Stimulated activated naive CD8-positive, alpha-beta T cell treated with anti-CD3 and anti-CD28 coated beads, Interleukin-15, amount 100 ng/mL, for 72 hours (primary cell): ENCODE measurements around the gene SH3RF1.

Experiments used
- ATAC-seq: fragments of 150-1000 bp; cut with Tn5 transposase; 2 replicates; pipeline ENCODE4 v1.10.0; 2021; ENCODE audit warnings: mild to moderate bottlenecking, moderate library complexity
- DNase-seq, 2 donors: peaks; one replicate each; pipeline ENCODE4 v3.0.0; 2021 to 2022
- H3K27ac Mint-ChIP-seq, 2 donors: one replicate each; pipeline ENCODE4 v1.8.0; 2022; ENCODE audit warnings: mild to moderate bottlenecking in 2 of 2, mixed read lengths in 2 of 2, moderate library complexity in 2 of 2
- H3K27me3 Mint-ChIP-seq: one replicate; pipeline ENCODE4 v1.8.0; 2022; ENCODE audit warnings: mixed read lengths
- H3K4me1 Mint-ChIP-seq: one replicate; pipeline ENCODE4 v1.8.0; 2022; ENCODE audit warnings: mild to moderate bottlenecking, mixed read lengths
- H3K4me3 Mint-ChIP-seq, 2 donors: one replicate each; pipeline ENCODE4 v1.8.0; 2022; ENCODE audit warnings: mild to moderate bottlenecking in 2 of 2, mixed read lengths in 2 of 2, moderate library complexity in 1 of 2
- H3K9me3 Mint-ChIP-seq, 2 donors: one replicate each; pipeline ENCODE4 v1.8.0; 2022; ENCODE audit warnings: mixed read lengths in 2 of 2

The SH3RF1 gene

GRCh38 chr4:169160825-169161224 lies 109.9 kb downstream of the SH3RF1 start:
- DNase-seq (no peak), ATAC-seq (no peak)

GRCh38 chr4:169159624-169160171 lies 111.1 kb downstream of the SH3RF1 start:
- Mint-ChIP-seq H3K9me3 (no peaks in the 10 kb centered on the region), H3K4me3 (no peak overlapping the region), H3K27ac (no peak overlapping the region), H3K27me3 (no peaks in the 10 kb centered on the region), H3K4me1 (no peaks in the 10 kb centered on the region)
- ATAC-seq: no peak
- DNase-seq: no peak

More at GRCh38 chr4:169160825-169161224, 109.9 kb downstream of the SH3RF1 start:
- Mint-ChIP-seq H3K9me3 (no peaks in the 10 kb centered on the region), H3K27ac (no peak overlapping the region), H3K4me1 (no peaks in the 10 kb centered on the region), H3K4me3 (no peak overlapping the region), H3K27me3 (no peaks in the 10 kb centered on the region)

- H3K27ac Mint-ChIP-seq: no peak overlapping the region
- no peaks in the 10 kb centered on the region for H3K4me1 Mint-ChIP-seq
- DNase-seq (no peak), ATAC-seq (no peak)
- no peak overlapping the region for H3K4me3 Mint-ChIP-seq
- H3K9me3 Mint-ChIP-seq: no peaks in the 10 kb centered on the region
- H3K27me3 Mint-ChIP-seq: no peaks in the 10 kb centered on the region
Measured at GRCh38 chr4:169158861-169159260, 111.9 kb downstream of the SH3RF1 start.

DNA sequence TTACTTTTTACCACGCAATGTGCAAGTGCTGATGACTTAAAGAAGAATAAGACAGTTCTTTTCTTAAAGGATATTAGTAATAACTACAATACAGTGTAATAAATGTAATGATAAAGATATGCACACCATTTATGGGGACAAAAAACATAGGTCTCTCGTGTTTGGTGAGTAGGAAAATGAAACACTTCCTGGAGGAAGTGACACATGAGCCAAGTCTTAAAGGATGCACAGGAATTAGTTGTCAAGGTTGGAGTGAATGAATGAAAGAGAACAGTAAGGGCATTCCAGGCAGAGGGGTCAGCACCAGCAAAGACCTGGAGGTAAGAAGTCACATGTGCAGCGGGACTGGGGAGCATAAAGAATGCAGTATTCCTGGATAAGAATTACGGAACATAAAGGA lies 112.7 kb downstream of the SH3RF1 start:
- ATAC-seq (no peak), DNase-seq (no peak)
- no peak overlapping the region for H3K4me3 Mint-ChIP-seq
- no peaks in the 10 kb centered on the region for H3K9me3 Mint-ChIP-seq
- no peak overlapping the region for H3K27ac Mint-ChIP-seq
- no peaks in the 10 kb centered on the region for H3K27me3 Mint-ChIP-seq
- H3K4me1 Mint-ChIP-seq: no peaks in the 10 kb centered on the region

GRCh38 chr4:169156392-169156791 lies 114.4 kb downstream of the SH3RF1 start:
- H3K9me3 Mint-ChIP-seq: no peaks in the 10 kb centered on the region
- H3K27ac Mint-ChIP-seq: no peak overlapping the region
- H3K4me3 Mint-ChIP-seq: no peak overlapping the region
- DNase-seq (no peak), ATAC-seq (no peak)
- H3K27me3 Mint-ChIP-seq: no peaks in the 10 kb centered on the region
- H3K4me1 Mint-ChIP-seq: no peaks in the 10 kb centered on the region

GRCh38 chr4:169154121-169154520 lies 116.6 kb downstream of the SH3RF1 start:
- Mint-ChIP-seq H3K4me1 (no peaks in the 10 kb centered on the region), H3K9me3 (no peaks in the 10 kb centered on the region), H3K4me3 (no peak overlapping the region), H3K27me3 (no peaks in the 10 kb centered on the region), H3K27ac (no peak overlapping the region)
- DNase-seq (no peak), ATAC-seq (no peak)

DNA sequence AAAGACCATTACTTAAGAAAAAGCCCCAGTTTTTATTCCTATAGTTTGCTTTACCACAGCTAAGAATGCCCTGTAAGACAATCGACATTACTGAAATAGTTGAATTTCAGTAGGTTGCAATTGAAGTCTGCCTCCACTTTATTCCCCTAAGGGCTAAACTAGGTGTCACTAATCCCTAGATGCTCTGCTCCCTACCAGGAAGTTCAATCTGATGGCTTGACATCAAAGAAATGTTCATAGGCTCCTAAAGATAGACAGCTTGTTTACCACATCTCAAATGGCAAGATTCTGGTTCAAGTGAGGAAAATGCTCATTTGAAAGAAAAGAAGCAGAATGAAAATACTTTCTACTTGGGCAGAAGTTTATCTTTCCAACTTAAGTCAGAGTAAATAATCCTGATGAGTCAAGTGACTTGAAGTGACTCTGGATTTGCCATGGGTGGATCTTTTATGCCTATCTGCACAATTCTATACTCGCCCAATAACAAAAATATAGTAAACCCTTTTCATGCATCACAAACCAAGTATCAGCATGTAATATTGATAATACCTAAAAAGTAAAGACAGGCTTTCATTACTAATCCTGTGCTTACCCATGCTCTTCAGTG lies 117.2 kb downstream of the SH3RF1 start:
- DNase-seq (no peak), ATAC-seq (no peak)
- Mint-ChIP-seq H3K4me3 (no peak overlapping the region), H3K27ac (no peak overlapping the region), H3K9me3 (no peaks in the 10 kb centered on the region), H3K4me1 (no peaks in the 10 kb centered on the region), H3K27me3 (no peaks in the 10 kb centered on the region)

GRCh38 chr4:169152899-169153298 lies 117.9 kb downstream of the SH3RF1 start:
- Mint-ChIP-seq H3K27me3 (no peaks in the 10 kb centered on the region), H3K4me3 (no peak overlapping the region), H3K27ac (no peak overlapping the region), H3K4me1 (no peaks in the 10 kb centered on the region), H3K9me3 (no peaks in the 10 kb centered on the region)
- DNase-seq: no peak
- ATAC-seq: no peak

GRCh38 chr4:169152098-169152497 lies 118.7 kb downstream of the SH3RF1 start:
- no peaks in the 10 kb centered on the region for H3K27me3 Mint-ChIP-seq
- H3K4me3 Mint-ChIP-seq: no peak overlapping the region
- H3K9me3 Mint-ChIP-seq: no peaks in the 10 kb centered on the region
- H3K4me1 Mint-ChIP-seq: no peaks in the 10 kb centered on the region
- ATAC-seq (no peak), DNase-seq (no peak)
- H3K27ac Mint-ChIP-seq: no peak overlapping the region

DNA sequence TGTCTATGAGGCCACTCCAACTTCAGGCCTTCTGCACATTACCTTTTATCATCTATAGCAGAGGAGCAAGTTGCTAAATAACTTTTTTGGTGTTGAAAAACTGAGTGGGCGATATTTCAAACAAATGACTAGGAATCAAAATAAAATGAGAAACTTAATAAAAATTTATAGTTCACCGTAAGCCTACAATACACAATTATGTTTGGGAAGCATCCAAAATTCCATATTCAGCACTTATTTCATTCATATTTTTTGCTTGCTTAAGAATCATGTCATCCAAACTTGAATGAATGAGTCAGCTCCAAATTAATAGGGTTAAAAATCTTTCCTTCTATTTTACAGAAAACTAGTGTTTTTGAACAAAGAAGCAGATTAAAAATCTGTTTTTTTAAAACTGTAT lies 119.1 kb downstream of the SH3RF1 start:
- ATAC-seq: no peak
- no peak for DNase-seq
- Mint-ChIP-seq H3K4me1 (no peaks in the 10 kb centered on the region), H3K9me3 (no peaks in the 10 kb centered on the region), H3K27ac (no peak overlapping the region), H3K4me3 (no peak overlapping the region), H3K27me3 (no peaks in the 10 kb centered on the region)

DNA sequence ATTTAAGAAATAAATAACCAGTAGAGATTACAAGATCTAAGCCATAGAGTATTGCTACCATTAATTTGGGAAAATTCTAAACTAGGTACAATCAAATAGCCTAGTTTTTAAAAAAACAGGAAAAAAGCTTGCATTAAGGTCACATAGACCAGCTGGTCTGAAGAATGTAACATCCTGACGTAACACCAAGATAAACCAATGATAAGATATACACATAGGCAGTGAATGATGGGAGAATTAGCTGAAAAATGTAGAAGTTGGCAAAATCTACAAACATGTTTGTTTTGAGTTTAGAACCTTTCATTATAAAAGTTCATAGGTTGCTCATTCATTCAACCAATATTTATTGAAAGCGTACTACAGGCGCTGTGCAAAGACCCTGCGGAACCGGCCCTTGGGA lies 120.0 kb downstream of the SH3RF1 start:
- H3K27ac Mint-ChIP-seq: no peak overlapping the region
- DNase-seq (no peak), ATAC-seq (no peak)
- H3K4me3 Mint-ChIP-seq: no peak overlapping the region
- H3K4me1 Mint-ChIP-seq: no peaks in the 10 kb centered on the region
- no peaks in the 10 kb centered on the region for H3K9me3 Mint-ChIP-seq
- no peaks in the 10 kb centered on the region for H3K27me3 Mint-ChIP-seq

DNA sequence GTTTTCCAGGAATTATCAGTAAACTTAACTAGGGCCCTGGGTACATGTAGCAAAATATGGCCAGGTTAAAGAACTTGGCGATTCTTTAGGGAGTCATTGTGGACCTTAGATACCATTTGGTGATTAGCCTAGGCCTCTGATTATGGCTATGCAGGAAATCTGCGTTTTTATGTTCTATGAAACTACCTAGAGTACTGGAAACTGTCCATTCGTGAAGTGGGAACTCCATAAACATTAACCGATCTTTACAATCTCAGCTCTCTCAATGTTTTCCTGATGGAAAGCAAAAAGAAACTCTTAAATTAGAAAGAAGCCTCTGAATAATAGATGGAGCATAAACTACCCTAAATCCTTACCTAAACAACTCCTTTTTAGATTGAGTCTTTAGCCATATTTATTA lies 121.9 kb downstream of the SH3RF1 start:
- ATAC-seq (no peak), DNase-seq (no peak)
- Mint-ChIP-seq H3K4me1 (no peaks in the 10 kb centered on the region), H3K9me3 (no peaks in the 10 kb centered on the region), H3K4me3 (no peak overlapping the region), H3K27ac (no peak overlapping the region), H3K27me3 (no peaks in the 10 kb centered on the region)

DNA sequence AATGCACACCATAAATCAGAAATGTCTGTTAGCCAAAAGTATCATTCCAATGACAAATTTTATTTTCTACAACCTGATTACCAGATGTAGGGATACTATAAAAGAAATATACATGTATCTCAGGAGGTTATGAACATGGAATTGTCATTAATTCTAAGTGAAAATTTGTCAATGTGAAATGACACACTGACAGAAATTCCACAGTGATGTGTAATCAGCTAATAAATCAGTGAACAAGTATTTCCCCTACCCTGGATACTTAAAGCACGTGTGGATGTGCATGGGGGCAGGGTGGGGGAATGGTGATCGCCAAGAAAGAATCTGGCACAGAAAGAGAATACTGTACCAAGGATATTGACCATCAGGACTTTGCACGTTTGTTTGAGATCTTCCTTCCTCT lies 123.6 kb downstream of the SH3RF1 start:
- ATAC-seq (no peak), DNase-seq (no peak)
- Mint-ChIP-seq H3K4me3 (no peak overlapping the region), H3K27ac (no peak overlapping the region), H3K9me3 (no peaks in the 10 kb centered on the region), H3K4me1 (no peaks in the 10 kb centered on the region), H3K27me3 (no peaks in the 10 kb centered on the region)

- DNase-seq (no peak), ATAC-seq (no peak)
- H3K27ac Mint-ChIP-seq: no peak overlapping the region
- no peaks in the 10 kb centered on the region for H3K4me1 Mint-ChIP-seq
- H3K9me3 Mint-ChIP-seq: no peaks in the 10 kb centered on the region
- no peaks in the 10 kb centered on the region for H3K27me3 Mint-ChIP-seq
- no peak overlapping the region for H3K4me3 Mint-ChIP-seq
Measured at GRCh38 chr4:169144061-169144600, 126.6 kb downstream of the SH3RF1 start.

DNA sequence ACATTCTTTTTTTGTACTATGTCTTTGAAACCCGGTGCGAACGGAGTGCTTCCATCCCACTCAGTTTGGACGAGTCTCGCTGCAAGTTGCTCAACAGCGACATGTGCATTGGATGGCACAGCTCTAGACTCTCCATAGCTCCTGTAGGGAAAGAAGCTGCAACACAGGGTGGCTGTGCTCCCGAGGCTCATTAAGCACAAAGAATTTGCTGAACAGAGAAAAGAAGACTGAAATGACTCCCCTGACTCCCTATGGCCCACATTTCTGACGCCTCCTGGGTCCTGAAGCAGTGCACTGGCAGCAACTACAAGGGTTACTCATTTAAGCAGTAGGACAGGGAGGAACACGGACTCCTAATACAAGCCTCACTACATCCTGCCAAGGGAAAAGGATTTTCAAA lies 127.4 kb downstream of the SH3RF1 start:
- DNase-seq: no peak
- Mint-ChIP-seq H3K4me1 (no peaks in the 10 kb centered on the region), H3K27me3 (no peaks in the 10 kb centered on the region), H3K27ac (no peak overlapping the region), H3K9me3 (no peaks in the 10 kb centered on the region), H3K4me3 (no peak overlapping the region)
- no peak for ATAC-seq

GRCh38 chr4:169142906-169143305 lies 127.8 kb downstream of the SH3RF1 start:
- no peak overlapping the region for H3K4me3 Mint-ChIP-seq
- no peaks in the 10 kb centered on the region for H3K9me3 Mint-ChIP-seq
- H3K27ac Mint-ChIP-seq: no peak overlapping the region
- H3K27me3 Mint-ChIP-seq: no peaks in the 10 kb centered on the region
- H3K4me1 Mint-ChIP-seq: no peaks in the 10 kb centered on the region
- ATAC-seq (no peak), DNase-seq (no peak)

- Mint-ChIP-seq H3K4me1 (no peaks in the 10 kb centered on the region), H3K27me3 (no peaks in the 10 kb centered on the region), H3K27ac (no peak overlapping the region), H3K4me3 (no peak overlapping the region), H3K9me3 (no peaks in the 10 kb centered on the region)
- DNase-seq: no peak
- no peak for ATAC-seq
Measured at GRCh38 chr4:169142391-169142790, 128.4 kb downstream of the SH3RF1 start.
